LHCN-M2 (cell line): ENCODE data around the gene KDM4C. TPM values are rescaled to one million over a fixed set of nuclear protein-coding genes. Genes with fewer than 3 reads are reported as not detected.
A peak's percentile ranks its signal among the peaks of the same experiment; 100 is the strongest.
"Not testable (repeated sequence)": the region's sequence is repeated elsewhere in the genome, so short reads cannot be mapped to it uniquely, and the experiment has no call there.

Experiments used
- DNase-seq: peaks from one replicate; pipeline ENCODE4 v3.0.0-alpha.2; 2012; ENCODE audit warnings: low read depth
- polyA plus RNA-seq: library from polyadenylated mRNA; unstranded; fragments of >200 nt; gene quantifications from one replicate; pipeline ENCODE4 v1.2.1, GENCODE V29; 2012; ENCODE audit warnings: missing spikeins
- total RNA-seq: library from RNA; depleted of rRNA; stranded (reverse); fragments of >200 nt; gene quantifications from 2 replicates; pipeline ENCODE4 v1.2.3, GENCODE V29; 2014; rRNA removed

The KDM4C gene
- 15.5 and 22.6 TPM in 2 replicates for total RNA-seq
- polyA plus RNA-seq: 6.6 TPM

DNA sequence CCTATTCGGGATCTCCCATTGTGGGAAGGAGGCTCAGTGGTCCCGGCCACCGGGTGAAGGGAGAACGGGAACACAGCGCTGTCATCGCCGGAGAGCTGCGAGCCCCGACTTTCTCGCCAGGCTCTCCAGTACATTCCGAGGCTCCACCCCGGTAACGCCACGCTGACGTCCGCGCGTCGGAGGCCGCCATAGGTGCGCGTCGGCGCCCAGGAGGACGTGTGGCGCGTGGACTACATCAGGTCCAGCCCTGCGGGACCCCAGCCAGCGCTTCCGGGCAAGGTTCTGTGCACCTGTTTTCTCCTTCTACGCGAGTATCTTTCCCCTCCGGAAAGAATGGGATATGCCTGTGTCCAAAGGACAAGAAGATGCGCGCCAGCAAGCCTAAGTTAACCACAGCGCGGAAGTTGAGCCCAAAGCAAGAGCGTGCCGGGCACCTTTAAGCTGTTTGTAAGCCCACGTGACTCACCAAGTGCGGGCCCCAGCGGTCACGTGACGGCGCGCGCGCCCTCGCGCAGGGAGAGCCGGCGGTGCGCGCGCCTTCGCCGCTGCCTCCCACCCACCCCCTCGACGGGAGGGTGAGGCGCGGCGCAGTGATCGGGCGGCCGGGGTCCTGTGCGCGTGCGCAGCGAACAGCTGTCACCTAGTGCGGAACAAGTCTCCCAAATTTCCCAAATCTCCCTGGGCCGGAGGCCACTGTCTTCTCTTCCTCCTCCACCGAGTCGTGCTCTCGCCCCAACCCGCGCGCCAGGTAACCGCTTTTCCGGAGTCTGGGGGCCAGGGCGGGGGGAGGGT, at the start of gene KDM4C:
Gene KDM4C (plus strand): TSS at position 518 of the 792 bp plus-strand sequence. CDS start 35,016 bp downstream, outside the sequence.
- peak; percentile 94 for DNase-seq

DNA sequence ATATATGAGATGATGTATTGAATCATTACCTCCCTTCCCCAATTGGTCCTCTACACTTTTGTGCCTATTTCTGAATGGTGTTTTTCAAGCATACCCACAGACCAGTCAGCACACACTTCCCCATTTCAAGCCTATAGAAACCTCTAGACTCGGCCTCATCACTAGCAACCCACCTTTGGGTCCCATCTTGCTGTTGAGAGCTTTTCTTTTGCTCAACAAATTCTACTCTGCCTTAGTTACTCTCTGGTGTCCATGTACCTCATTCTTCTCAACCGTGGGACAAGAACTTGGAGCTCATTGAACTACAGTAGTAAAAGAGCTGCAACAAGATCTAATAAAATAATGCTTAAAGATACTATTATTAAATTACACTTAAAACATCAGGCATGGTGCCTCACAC, 49.0 kb upstream of the KDM4C start:
- DNase-seq: no peak

DNA sequence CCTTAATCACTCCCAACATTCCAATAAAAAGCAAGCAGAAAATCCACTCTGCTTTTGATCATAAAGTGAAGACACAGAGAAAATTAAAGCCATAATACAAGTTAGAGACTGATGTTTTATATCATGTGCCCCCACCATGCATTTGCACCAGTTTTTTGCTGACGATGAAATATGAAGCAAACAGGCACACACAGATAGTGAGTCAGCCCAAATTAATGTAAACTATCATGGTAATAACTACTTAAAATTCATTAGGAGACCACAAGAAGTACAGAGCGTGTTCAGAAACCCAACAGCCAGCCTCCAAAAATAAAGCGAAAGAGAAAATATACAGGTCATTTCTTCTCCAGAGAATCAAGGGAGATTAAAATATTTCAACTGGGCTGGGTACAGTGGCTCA, 46.4 kb upstream of the KDM4C start:
- DNase-seq: peak; percentile 63

DNA sequence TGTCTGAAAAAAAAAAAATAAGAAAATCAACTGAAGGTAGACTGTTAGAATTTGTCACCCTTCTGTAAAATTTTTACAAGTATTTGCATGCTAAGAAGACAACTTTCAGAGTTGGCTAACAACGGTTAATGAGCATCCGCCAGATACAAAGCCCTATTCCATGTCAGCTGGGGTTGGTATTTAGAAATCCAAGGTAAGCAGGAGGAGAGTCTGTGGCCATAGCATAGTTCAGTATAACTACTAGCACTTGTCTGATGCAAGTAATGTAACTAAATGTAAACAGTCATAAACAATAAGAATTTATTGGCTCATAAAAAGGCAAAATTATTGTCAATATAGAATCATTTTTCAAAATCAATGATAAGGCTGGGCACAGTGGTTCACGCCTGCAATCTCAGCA, 45.7 kb upstream of the KDM4C start:
- DNase-seq: no peak

DNA sequence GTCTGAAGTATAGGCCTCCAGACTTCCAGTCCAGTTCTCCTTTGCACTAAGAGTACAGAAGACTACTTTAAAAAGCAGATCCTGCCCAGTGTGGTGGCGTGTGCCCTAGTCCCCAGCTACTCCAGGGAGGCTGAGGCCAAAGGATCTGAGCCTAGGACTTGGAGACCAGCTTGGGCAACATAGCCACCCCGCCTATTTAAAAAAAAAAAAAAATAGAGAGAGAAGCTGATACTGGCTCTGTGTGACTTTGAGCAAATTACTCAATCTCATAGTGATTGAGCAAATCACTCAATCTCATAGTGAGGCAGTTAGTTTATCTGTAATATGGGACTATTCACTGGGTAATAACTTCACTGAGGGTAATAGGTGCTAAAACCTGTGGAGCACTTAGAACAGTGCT, 43.6 kb upstream of the KDM4C start:
- DNase-seq: no peak

DNA sequence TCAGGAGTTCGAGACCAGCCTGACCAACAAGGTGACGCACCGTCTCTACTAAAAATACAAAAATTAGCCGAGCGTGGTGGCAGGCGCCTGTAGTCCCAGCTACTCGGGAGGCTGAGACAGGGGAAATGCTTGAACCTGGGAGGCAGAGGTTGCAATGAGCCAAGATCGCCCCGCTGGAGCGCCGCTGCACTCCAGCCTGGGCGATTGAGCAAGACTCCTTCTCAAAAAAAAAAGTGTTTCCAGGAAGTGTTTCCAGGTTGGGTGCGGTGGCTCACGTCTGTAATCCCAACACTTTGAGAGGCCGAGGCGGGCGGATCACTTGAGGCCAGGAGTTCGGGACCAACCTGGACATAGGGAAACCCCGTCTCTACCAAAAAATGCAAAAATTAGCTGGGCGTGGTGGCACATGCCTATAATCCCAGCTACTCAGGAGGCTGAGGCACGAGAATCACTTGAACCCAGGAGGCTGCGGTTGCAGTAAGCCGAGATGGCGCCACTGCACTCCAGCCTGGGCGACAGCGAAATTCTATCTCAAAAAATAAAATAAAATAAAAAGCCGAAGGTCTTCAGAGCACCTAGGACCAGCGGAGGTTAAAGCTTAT, 42.5 kb upstream of the KDM4C start:
- DNase-seq: not testable (repeated sequence)

DNA sequence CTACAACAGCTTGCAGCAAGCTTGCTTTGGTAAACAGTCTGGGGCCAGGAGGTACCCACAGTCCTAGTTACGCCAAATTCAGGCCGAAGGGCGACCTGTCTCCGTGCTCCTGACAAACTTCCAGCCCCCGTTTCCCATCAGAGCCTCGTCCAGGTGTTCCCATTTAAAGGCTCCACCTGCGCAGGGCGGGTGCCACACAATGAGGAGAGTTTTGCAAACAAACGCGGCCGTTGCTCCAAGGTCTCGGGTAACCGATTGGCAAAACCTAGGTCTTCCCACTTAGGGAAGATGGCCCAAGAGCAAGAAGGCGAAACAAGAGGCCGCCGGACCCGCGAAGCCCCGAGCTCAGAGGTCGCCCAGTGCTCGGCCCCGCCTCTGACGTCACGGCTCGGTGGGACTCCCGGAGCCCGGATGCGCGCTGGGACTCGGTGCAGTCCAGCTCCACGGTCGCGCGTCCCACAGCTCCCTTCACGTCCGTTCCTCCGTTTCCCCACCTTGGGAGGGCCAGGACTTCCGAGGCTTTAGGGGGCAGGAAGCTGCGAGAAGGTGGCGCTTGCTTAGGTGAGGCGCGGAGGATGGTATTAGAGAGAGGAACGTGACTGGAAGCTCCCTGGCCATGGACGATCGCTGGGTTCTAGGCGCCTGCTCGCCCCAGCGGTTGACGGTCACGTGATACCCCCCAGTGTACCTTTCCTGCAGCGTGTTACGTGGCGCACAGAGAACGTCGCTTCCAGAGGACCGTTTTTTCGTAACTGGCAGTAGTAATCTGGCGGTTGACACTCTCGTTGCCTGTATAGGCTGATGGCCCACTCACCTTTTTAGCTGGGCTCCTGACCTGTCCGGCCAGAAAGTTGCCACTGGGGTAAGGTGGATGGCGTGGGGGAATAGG, 41.8 kb upstream of the KDM4C start:
- no peak for DNase-seq

DNA sequence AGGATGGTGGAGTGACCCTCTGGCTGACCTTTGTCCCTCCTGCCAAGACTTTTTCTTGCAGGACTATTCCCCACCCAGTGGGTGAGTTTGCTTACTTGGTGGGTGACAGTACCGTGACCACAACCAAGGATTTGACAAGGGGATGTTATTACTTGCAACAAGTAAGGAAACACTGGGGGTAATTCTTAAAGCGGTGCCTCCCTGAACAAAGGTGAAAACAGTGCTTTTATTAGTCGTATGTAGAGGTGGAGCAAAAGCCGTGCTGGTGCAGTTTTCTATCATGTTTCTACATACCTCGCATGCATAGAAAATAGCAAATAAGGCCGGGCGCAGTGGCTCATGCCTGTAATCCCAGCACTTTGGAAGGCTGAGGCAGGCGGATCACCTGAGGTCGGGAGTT, 41.0 kb upstream of the KDM4C start:
- DNase-seq: no peak

DNA sequence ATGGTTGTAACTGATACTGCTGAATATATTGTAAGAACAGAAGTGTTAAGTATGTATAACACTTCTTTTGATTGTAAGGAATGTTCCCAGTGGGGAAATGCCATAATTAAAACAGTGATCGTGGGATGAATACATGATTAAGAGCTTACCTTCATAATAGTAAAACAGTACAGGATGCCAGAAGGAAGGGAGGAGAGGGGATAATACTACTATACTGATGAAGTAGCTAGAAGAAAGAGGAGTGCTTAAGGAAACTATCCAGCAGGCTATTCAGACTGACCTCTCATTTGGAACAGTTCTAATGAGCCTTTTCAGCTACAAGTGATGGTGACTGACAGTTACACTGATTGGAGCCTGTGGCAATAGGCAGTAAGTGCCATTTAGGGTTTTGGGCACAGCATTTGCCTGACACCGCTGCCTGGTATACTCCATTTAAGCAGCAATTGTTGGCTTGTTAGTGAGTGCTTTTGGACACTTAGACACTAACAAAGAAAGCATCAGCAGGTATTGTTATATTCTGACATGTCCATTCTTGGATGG, 33.8 kb upstream of the KDM4C start:
- DNase-seq: no peak

DNA sequence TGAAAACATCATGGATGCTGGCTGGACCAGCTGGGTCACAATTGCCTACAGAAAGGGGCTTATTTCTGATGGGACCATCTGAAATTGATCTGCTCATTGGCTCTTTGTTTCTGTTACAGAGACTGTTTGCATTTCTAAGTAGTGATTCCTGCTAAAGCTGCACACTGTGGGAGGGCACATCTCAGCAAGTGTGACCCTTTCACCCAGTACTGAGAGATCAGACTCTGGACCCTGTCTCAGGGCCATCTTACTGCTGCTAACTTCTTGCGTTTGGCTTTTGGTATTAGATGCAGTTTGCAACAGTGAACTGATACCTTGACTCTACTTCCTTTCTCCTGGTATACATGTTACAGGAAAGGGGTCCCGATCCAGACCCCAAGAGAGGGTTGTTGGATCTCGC, 24.5 kb upstream of the KDM4C start:
- no peak for DNase-seq

DNA sequence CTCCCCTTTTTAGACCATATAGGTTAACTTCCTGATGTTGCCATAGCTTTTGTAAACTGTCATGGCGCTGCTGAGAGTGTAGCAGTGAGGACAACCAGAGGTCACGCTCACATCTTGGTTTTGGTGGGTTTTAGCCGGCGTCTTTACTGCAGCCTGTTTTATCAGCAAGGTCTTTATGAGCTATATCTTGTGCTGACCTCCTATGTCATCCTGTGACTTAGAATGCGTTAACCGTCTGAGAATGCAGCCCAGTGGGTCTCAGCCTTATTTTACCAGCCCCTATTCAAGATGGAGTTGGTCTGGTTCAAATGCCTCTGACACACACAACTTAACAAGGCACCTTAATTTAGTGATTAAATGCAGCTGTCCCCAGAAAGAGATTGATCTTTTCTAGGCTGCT, 23.9 kb upstream of the KDM4C start:
- no peak for DNase-seq

DNA sequence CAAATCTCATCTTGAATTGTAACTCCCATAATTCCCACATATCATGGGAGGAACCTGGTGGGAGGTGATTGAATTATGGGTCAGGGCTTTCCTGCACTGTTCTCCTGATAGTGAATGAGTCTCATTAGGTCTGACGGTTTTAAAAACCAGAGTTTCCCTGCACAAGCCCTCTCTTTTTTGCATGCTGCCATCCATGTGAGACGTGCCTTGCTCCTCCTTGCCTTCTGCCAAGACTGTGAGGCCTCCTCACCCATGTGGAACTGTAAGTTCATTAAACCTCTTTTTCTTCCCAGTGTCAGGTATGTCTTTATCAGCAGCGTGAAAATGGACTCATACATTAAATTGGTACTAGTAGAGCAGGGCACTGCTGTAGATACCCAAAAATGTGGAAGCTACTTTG, 22.4 kb upstream of the KDM4C start:
- DNase-seq: no peak

DNA sequence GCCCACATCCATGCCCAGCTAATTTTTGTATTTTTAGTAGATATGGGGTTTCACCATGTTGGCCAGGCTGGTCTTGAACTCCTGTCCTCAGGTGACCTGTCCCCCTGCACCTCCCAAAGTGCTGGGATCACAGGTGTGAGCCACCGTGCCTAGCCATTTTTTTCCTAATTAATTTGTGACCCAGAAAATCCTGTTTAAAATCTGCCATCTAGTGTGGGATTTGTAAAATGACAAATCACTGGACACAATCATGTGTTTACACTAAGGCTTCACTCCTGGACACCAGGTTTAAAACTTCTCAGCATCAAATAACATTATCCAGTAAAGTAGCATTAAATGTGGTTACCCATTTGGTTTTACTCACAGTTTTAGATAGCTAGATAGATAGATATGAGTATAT, 18.6 kb upstream of the KDM4C start:
- no peak for DNase-seq

DNA sequence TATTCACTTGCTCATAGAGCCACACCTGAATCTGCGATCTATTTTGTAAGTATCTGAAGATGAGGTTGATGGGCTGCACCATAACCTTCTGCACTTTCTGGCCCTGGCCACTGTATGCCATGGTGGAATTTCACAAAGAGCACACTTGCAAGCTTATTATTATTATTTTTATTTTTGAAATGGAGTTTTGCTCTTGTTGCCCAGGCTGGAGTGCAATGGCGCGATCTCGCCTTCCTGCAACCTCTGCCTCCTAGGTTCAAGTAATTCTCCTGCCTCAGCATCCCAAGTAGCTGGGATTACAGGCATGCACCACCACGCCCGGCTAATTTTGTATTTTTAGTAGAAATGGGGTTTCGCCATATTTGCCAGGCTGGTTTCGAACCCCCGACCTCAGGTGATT, 8.9 kb upstream of the KDM4C start:
- DNase-seq: not testable (repeated sequence)

DNA sequence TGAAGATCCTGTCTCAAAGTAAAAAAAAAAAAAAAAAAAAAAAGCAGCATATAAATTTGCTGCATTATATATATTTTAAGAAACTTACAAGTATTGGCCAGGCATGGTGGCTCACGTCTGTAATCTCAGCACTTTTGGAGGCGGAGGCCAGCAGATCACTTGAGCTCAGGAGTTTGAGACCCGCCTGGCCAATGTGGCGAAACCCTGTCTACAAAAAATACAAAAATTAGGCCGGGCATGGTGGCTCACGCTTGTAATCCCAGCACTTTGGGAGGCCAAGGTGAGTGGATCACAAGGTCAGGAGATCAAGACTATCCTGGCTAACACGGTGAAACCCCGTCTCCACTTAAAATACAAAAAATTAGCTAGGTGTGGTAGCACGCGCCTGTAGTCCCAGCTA, 2.9 kb upstream of the KDM4C start:
- DNase-seq: not testable (repeated sequence)

DNA sequence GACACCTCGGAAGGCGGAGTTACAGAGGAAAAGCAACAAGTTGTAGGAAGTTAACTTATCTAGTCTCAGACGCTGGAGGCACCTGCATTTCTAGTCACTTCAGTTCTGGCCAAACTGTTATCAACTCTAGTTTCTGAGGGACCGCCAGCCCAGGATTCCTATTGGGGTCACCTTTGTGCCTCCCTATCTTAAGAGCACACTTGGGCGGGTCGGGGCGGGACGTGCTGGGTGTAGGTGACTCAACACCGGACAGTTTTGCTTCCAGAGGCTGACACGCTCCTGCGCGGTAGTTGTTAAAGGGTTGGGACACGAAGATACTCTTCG, 679 bp upstream of the KDM4C start:
- peak; percentile 80 for DNase-seq

DNA sequence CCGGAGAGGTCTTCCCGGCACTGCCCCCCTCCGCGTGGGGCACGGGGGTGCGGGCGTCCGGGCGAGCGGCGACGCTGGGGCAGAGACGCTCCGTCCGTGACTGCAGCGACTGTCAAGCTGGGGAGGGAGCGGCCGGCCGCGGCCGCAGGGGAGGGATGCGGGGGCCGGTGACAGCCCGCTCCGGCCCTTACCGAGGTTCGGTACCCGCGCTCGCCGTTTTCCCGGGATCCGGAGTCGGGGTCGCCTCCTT, 400 bp downstream of the KDM4C start:
- DNase-seq: no peak

DNA sequence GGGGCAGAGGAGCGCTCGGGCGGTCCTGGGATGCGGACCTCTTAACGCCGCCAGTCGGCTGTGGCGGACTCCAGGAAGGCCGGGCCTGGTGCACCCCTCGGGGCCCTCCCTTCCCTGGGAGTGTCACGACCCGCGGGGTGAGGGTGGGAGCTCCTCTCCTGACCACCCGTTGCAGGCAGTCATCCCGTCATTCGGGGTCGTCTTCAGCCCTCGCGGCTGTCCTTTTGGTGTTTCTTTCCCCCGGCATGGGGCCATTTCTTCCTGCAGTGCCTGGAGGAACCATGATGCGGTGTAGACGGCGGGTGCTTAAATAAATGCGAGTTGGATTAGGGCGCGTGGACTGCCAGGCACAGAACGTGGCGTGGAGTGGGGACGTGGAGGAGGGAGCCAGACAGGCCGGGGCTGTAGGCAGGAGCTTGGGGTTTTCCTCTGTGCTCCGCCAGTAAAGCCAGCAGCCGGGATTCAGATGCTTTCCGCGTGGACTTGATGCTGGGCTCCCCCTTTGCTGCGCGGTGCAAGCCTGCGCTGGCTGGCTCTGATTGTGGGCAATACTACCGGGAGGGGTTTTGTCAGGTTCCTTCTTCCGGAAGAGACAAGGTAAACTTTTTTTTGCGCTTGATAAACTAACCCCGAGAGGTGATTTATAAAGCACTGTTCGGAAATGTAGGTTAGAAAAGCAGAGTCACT, 868 bp downstream of the KDM4C start:
- DNase-seq: no peak

DNA sequence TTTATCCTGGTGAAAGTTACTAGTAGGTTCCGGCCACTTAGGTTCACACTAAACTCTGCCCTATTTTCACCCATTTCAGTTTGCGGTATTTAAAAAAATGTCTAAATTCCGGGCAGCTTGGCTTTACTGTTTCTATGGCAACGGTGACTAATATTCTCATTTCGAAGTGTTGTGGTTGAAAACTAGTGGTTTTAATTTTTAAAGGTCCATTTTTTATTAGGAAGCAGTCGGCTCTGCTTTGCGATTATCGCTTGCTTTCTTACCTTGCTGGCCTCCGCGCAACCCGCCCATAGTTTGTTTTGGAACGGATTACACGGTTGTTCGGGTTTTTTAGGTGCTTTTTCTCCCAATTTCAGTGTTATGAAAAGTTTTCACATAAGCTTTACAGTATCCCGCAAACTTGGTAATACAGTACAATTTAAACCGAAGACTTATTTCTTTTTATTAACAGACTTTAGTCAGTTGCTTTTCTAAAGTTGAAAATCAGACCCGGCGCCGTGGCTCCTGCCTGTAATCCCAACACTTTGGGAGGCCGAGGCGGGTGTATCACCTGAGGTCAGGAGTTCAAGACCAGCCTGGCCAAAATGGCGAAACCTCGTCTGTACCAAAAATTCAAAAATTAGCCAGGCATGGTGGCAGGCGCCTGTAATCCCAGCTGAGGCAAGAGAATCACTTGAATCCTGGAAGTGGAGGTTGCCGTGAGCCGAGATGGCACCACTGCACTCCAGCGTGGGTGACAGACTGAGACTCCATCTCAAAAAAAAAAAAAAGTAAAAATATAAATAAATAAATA, 1.6 kb downstream of the KDM4C start:
- DNase-seq: peak; percentile 87

DNA sequence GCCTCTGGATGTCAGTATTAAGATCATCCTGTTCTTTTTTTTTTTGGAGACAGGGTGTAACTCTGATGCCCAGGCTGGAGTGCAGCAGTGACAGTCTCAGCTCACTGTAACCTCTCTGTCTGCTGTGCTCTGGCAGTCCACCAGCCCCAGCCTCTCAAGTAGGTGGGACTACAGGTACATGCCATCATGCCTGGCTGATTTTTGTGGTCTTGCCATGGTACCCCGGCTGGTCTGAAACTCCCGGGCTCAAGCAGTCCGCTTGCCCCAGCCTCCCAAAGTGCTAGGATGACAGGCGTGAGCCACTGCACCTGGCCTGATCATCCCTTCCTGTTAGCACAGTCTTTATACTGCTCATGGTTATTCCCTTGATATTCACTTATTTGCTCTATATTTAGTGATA, 3.5 kb downstream of the KDM4C start:
- DNase-seq: no peak

DNA sequence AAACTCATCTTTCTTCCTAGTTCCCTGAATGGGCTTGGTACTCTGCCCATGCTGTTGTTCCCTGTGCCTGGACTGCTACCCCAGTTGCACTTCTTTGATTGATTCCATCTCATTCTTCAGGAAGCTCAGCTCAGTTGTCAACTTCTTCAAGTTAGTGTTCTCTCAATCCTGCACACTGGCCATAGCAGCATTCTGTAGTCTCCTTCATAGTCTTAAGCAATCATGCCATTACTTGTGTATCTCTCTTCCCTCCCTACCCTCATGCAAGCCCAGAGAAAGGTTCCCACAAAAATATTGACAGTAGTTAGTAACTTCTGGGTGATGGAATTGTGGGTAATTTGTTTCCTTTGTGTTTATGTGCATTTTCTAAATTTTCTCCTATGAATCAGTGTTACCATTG, 5.5 kb downstream of the KDM4C start:
- DNase-seq: no peak
